Measurements from ENCODE around the gene CRB2. TPM values are rescaled to one million over a fixed set of nuclear protein-coding genes. Genes with fewer than 3 reads are reported as not detected.
A peak's percentile ranks its signal among the peaks of the same experiment; 100 is the strongest.

Gene CRB2
- total RNA-seq, 1 experiment from 2014 or later: 3.6 TPM

GRCh38 chr9:123323196-123324013 lies 32.6 kb upstream of the CRB2 start:
- H3K79me1 ChIP-seq (ENCODE audit: insufficient read depth, low read depth, low read length, poor library complexity, severe bottlenecking): no peaks in the 10 kb centered on the region
- no peak overlapping the region for H3K4ac ChIP-seq (ENCODE audit: low read depth, low read length)
- H2AFZ ChIP-seq (ENCODE audit: low read length): no peak overlapping the region
- DNase-seq: no peak
- H3K36me3 Mint-ChIP-seq (ENCODE audit: insufficient read depth in 1 of 3, low read depth in 3 of 3): no peaks in the 10 kb centered on the region
- peak overlapping the region in 1 of 2 experiments; percentile 2; a peak in 2 of 5 replicates for H3K4me3 Mint-ChIP-seq
- no peak overlapping the region for H3K23ac ChIP-seq (ENCODE audit: insufficient read length, low read depth, low read length)
- H2AK5ac ChIP-seq (ENCODE audit: insufficient read length, low read length): no peak overlapping the region
- H3K23me2 ChIP-seq (ENCODE audit: insufficient read length, low read depth, low read length, poor library complexity, severe bottlenecking): no peaks in the 10 kb centered on the region
- no peak overlapping the region for H3K27ac ChIP-seq (ENCODE audit: insufficient read length, low read depth, low read length)
- H3K27ac Mint-ChIP-seq: peak overlapping the region in 2 of 3 experiments; percentile 1 to 7; a peak in 3 of 7 replicates
- H4K5ac ChIP-seq (ENCODE audit: insufficient read length, low read depth, low read length): no peak overlapping the region
- no peaks in the 10 kb centered on the region for H3K27me3 ChIP-seq (ENCODE audit: insufficient read depth, low read length)
- no peak overlapping the region for H4K8ac ChIP-seq (replicated peaks; ENCODE audit: insufficient read length, low read depth, low read length)
- H3K14ac ChIP-seq (ENCODE audit: insufficient read depth, low read length): no peak overlapping the region
- no CpG with 5 or more reads among the region's 13 CpGs for WGBS (ENCODE audit: extremely low coverage, insufficient read length, low lambda C conversion rate)
- no peak overlapping the region for H2BK15ac ChIP-seq (ENCODE audit: low read depth, low read length)
- H3K18ac ChIP-seq (ENCODE audit: insufficient read length, low read depth, low read length): peak overlapping the region; percentile 41
- H3K4me2 ChIP-seq (ENCODE audit: insufficient read depth, insufficient read length, low read length): no peak overlapping the region
- no peaks in the 10 kb centered on the region for H4K20me1 ChIP-seq (ENCODE audit: control insufficient read depth, insufficient read depth, insufficient read length)
- peaks cover 4% of the 10 kb centered on the region; the same call in 1 of the 2 replicates for H3K4me1 ChIP-seq (ENCODE audit: insufficient read depth, low read length)
- no peaks in the 10 kb centered on the region for H3K79me2 ChIP-seq (ENCODE audit: insufficient read depth, low read length)
- no peaks in the 10 kb centered on the region for H3K9me3 ChIP-seq (ENCODE audit: control insufficient read depth, low read depth, low read length)
- TF ChIP-seq CTCF (conservative IDR thresholded peaks at IDR 0.05): no peak
- no peak overlapping the region for H2BK20ac ChIP-seq (ENCODE audit: low read depth, low read length, poor library complexity, severe bottlenecking)
- no peak overlapping the region for H3K56ac ChIP-seq (ENCODE audit: insufficient read length, low read depth, low read length)
- peaks cover 26% of the 10 kb centered on the region for H3K27me3 Mint-ChIP-seq (ENCODE audit: low read depth)
- H2BK12ac ChIP-seq (ENCODE audit: insufficient read length, low read depth, low read length): no peak overlapping the region
- no peak overlapping the region for H2BK120ac ChIP-seq (ENCODE audit: low read depth, low read length, poor library complexity, severe bottlenecking)
- H2BK5ac ChIP-seq (ENCODE audit: insufficient read length, low read length): no peak overlapping the region
- peaks cover 20 to 35% of the 10 kb centered on the region in 2 experiments for H3K4me1 Mint-ChIP-seq
- no peaks in the 10 kb centered on the region for H3K9me3 Mint-ChIP-seq
- H4K91ac ChIP-seq (ENCODE audit: insufficient read length, low read depth, low read length): no peak overlapping the region
- H3K9ac ChIP-seq (ENCODE audit: extremely low read depth, insufficient read length, low read length): no peak overlapping the region
- no peak overlapping the region for H3T11ph ChIP-seq (ENCODE audit: low read length)

Data from H9 (cell line).